GM12875 (cell line): Measurements from ENCODE around the gene FNDC3B.

Source experiments
- H3K4me3 ChIP-seq: one replicate; pipeline ENCODE4 v1.5.1; 2011; ENCODE audit warnings: low read depth, low read length, control low read depth
- CTCF ChIP-seq: IDR thresholded peaks from 2 replicates; pipeline ENCODE4 v1.5.1; 2011; ENCODE audit warnings: low read depth, mild to moderate bottlenecking, control low read depth, inconsistent platforms, low read length, moderate library complexity, borderline replicate concordance; ENCODE audit not compliant: insufficient read depth

Gene FNDC3B

GRCh38 chr3:172444821-172445220 is 405.4 kb downstream of the FNDC3B start:
- no peak overlapping the region for H3K4me3 ChIP-seq
- TF ChIP-seq CTCF, result no peak

- TF ChIP-seq CTCF, result no peak
- H3K4me3 ChIP-seq, result no peak overlapping the region
Measured at GRCh38 chr3:172446198-172446597, 406.8 kb downstream of the FNDC3B start.

- H3K4me3 ChIP-seq, result no peak within 1 kb of the TSS
- no peak for TF ChIP-seq CTCF
Measured at GRCh38 chr3:172447611-172448579, 408.5 kb downstream of the FNDC3B start, which contains the start of gene GHSR. TSS of gene GHSR (minus strand) at chr3:172448456. CDS start at chr3:172448413, 43 bp downstream.

- no peak for TF ChIP-seq CTCF
- H3K4me3 ChIP-seq, result no peak overlapping the region
Measured at GRCh38 chr3:172448661-172449465, 409.5 kb downstream of the FNDC3B start.

GRCh38 chr3:172449466-172450149 is 410.2 kb downstream of the FNDC3B start:
- H3K4me3 ChIP-seq, result no peak overlapping the region
- no peak for TF ChIP-seq CTCF
